Hypothalamus (tissue), 51 donors: ENCODE results near the gene TENM4.
"Not testable (repeated sequence)": the region's sequence is repeated elsewhere in the genome, so short reads cannot be mapped to it uniquely, and the experiment has no call there.

Experiments
- DNase-seq, 51 donors: peaks; one replicate each; lab custom pipeline; 2025; lab: John Stamatoyannopoulos, UW

TENM4 gene

GRCh38 chr11:79007771-79008402 lies 432.9 kb downstream of the TENM4 start:
- peak in 2 of 51 donors; percentile 7 to 18 for DNase-seq

GRCh38 chr11:79006854-79007253 lies 434.0 kb downstream of the TENM4 start:
- DNase-seq = no peak

GRCh38 chr11:78996007-78996406 lies 444.8 kb downstream of the TENM4 start:
- no peak for DNase-seq

- DNase-seq = no peak
Measured at GRCh38 chr11:78995171-78995570, 445.7 kb downstream of the TENM4 start.

- no peak for DNase-seq
Measured at GRCh38 chr11:78993802-78994430, 446.9 kb downstream of the TENM4 start.

GRCh38 chr11:78991681-78992080 lies 449.1 kb downstream of the TENM4 start:
- no peak for DNase-seq

GRCh38 chr11:78990261-78990660 lies 450.6 kb downstream of the TENM4 start:
- no peak for DNase-seq

GRCh38 chr11:78987748-78988147 lies 453.1 kb downstream of the TENM4 start:
- no peak for DNase-seq

GRCh38 chr11:78986305-78986704 lies 454.5 kb downstream of the TENM4 start:
- DNase-seq = no peak

GRCh38 chr11:78985663-78986062 lies 455.2 kb downstream of the TENM4 start:
- DNase-seq = no peak

GRCh38 chr11:78982473-78982872 lies 458.4 kb downstream of the TENM4 start:
- DNase-seq = no peak

- DNase-seq = no peak
Measured at GRCh38 chr11:78981153-78981552, 459.7 kb downstream of the TENM4 start.

- DNase-seq = no peak
Measured at GRCh38 chr11:78978831-78979230, 462.0 kb downstream of the TENM4 start.

- not testable (repeated sequence) for DNase-seq
Measured at GRCh38 chr11:78977848-78978247, 463.0 kb downstream of the TENM4 start.

GRCh38 chr11:78977009-78977408 lies 463.8 kb downstream of the TENM4 start:
- DNase-seq = no peak

GRCh38 chr11:78975081-78975480 lies 465.7 kb downstream of the TENM4 start:
- DNase-seq = peak in 1 of 51 donors; percentile 18

GRCh38 chr11:78973876-78974275 lies 467.0 kb downstream of the TENM4 start:
- DNase-seq = no peak

- DNase-seq = no peak
Measured at GRCh38 chr11:78972590-78972989, 468.2 kb downstream of the TENM4 start.

- no peak for DNase-seq
Measured at GRCh38 chr11:78972177-78972576, 468.7 kb downstream of the TENM4 start.

GRCh38 chr11:78967811-78968210 lies 473.0 kb downstream of the TENM4 start:
- DNase-seq = no peak

- DNase-seq = no peak
Measured at GRCh38 chr11:78965432-78965831, 475.4 kb downstream of the TENM4 start.

GRCh38 chr11:78961937-78962701 lies 478.7 kb downstream of the TENM4 start:
- DNase-seq = peak in 40 of 51 donors; percentile 4 to 71 (median 36)
